HG03095 (cell line): ENCODE results near the gene DDAH2.
"Not testable (repeated sequence)": the region's sequence is repeated elsewhere in the genome, so short reads cannot be mapped to it uniquely, and the experiment has no call there.

Experiments used
- ATAC-seq: cut with Tn5 transposase; IDR thresholded peaks from one replicate; pipeline ENCODE4 v1.9.1; 2021; ENCODE audit warnings: moderate library complexity; ENCODE audit not compliant: unreplicated experiment

Gene DDAH2

DNA sequence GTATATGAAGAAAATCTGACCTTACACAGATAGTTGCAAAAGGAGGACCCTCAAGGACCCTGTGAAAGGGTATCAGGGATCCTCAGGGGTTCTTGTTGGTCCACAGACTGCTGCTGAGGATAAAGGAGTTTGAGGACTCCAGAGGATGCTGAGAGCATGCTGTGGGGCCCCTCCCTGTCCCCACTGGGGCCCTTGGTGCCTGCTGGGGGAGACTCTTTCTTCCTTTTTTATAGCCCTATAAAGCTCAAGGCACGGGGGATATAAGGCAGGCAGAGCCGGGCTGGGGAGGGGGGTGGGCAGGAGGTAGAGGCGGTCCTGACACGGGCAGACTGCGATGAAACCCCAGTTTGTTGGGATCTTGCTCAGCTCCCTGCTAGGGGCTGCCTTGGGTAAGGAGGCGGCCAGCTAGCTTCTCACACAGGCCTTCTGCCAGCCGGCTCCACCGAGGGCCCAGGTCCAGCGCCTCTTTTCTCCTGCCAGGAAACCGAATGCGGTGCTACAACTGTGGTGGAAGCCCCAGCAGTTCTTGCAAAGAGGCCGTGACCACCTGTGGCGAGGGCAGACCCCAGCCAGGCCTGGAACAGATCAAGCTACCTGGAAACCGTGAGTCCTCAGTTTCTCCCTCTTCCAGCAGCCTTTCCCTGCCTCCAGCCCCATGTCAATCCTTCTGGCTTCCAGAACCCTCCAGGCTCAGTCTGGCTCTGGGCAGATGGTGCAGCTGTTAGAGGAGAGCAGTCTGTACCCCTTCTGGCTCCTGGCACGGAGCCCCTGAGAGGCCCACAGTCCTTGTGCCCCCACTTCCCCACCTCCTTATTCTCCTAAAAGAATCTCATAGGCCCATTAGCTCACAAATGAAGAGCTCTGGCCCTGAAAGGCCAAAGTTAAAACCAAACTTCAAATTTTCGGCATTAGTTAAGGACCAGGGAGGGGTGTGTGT, 13.8 kb downstream of the DDAH2 start, which contains the start of gene LY6G6D:
Gene LY6G6D (plus strand): TSS at position 327 of the 937 bp plus-strand sequence. CDS start 8 bp downstream, at position 335.
- no peak for ATAC-seq

DNA sequence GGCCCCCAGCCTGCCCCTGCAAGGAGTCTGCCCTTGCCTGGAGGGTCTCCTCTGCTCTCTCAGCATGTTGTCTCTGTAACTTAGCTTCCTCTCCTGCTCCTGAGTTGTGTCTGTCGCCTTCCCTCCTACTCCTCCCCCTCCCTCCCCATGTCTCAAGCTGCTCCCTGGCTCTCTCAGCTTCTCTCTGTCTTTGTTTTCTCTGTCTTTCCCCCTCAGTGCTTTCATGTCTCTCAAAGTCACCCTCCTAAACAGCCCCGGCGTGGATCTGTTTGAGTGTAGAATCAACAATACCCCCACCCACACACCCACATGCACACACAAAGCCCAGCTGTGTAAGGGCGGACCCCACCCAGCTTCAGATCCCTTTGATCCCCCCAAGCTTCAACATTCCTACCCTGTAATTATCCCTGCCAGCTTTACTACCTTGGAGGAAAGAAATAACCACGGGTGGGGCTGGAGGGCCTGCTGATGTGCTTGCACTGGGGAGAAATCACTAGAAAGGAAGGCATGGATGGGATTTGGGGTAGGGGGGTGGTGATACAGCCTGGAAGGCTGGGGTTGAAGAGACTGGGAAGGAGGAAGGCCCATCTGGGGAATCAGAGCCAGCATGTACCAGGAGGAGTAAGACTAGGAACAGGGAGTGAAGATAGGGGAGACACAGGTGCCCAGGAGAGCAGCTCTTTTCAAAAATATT, 15.0 kb downstream of the DDAH2 start:
- no peak for ATAC-seq

DNA sequence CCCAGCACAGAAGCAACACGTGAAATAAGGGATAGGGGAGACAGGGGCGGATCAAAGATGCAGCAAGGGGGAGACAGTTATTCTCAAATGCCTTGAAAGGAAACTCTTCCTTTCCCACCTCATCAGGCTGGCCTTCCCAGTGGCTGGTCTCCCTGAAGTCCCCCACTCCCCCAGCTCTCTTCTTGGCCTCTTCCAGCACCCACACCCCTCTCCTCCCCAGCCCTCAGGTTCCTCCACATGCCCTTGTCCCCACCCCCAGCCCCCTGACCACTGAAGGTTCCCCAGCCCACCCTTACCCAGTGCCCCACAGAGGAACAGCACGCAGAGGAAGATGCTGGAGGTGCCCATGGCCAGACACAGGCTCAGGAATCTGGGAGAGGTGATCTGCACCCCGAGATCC, 15.6 kb downstream of the DDAH2 start:
- no peak for ATAC-seq

DNA sequence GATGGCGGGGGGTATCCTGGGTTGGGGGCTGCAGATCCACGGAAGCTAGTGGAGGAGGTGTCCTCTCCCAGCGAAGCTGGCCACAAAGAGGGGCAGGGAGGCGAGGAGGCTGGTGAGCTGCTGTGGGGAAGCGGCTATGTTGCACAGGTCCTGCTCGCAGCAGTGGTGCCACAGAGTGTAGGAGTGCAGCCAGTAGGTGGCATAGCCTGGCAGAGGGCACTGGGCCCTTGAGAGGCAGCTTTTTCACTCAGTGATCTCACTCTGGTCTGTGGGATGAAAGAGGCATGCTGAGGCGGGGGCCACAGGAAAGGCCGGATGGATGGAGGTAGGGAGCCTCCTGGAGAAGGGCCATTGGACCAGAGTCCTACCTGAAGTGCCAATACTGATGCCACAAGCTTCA, 16.8 kb downstream of the DDAH2 start:
- no peak for ATAC-seq

DNA sequence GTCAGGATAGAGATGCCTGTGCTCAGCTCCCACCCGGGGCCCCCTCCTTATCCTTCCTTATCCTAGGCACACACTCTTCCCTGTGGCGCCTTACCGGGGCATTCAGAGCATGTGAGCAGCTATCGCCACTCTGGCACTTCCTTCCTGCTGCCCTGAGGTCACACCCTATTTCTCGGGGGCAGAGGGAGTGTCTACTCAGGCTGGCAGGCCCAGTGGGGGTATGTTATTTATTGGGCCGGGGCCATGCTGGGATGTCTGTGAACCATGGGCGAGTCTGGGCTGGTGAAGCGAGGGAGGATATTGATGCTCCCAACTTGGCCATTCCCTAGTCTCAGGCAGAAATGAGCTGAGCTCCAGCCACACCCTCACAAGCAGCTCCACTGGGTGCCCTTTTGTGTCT, 17.9 kb downstream of the DDAH2 start:
- ATAC-seq: no peak

DNA sequence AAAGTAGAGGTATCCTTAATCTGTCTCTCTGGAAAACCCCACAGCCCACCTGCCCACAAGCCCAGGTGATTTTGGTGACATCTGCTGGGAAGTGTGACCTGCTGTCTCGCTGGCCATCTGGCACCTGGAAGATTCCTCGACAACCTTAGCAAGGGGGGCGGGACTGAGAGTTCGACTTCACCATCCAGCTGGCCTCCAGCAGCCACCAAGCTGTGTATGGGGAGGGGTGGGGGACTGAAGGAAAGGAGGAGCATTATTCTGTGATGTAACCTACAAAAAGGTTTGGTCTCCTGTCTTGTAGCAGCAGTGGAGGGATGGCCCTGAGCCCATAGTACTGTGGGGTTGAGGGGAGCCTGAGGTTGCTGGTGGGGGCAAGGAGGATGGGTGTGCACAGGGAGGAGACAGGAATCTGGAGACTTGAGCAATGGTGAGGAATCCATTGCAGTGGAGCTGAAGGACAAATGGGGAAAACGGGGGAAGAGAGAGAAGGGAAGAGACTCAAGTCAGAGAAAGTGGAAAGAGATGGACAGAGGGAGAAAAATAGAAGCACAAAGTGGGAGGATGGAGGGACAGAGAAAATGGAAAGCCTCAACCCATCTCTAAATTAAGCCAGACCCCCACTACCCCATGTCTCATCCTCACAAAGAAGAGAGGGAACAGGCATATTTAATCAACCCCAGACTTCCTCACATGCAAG, 18.4 kb downstream of the DDAH2 start:
- ATAC-seq: no peak

DNA sequence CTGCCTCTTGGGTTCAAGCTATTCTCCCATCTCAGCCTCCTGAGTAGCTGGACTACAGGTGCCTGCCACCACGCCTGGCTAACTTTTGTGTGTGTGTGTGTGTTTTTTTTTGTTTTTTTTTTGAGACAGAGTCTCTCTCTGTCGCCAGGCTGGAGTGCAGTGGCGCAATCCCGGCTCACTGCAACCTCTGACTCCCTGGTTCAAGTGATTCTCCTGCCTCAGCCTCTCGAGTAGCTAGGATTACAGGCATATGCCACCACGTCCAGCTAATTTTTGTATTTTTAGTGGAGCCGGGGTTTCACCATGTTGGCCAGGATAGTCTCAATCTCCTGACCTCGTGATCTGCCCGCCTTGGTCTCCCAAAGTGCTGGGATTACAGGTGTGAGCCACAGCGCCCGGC, 19.9 kb downstream of the DDAH2 start:
- ATAC-seq: not testable (repeated sequence)

DNA sequence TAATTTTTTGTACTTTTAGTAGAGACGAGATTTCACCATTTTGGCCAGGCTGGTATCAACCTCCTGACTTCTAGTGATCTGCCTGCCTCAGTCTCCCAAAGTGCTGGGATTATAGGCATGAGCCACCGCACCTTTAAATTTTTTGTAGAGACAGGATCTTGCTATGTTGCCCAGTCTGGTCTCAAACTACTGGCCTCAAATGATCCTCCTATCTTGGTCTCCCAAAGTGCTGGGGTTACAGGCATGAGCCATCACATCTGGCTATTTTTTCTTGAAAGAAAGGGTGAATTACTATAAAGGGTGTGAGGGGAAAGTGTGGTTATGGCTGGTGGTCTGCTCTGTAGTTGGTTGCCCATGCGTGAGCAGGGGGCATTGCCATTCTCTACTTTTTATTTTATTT, 20.9 kb downstream of the DDAH2 start:
- ATAC-seq: no peak

DNA sequence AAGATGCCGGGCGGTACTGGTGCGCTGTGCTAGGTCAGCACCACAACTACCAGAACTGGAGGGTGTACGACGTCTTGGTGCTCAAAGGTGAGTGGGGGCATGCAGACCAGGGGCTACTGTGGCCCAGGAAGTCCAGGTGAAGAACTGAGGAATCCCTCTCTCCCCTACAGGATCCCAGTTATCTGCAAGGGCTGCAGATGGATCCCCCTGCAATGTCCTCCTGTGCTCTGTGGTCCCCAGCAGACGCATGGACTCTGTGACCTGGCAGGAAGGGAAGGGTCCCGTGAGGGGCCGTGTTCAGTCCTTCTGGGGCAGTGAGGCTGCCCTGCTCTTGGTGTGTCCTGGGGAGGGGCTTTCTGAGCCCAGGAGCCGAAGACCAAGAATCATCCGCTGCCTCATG, 21.4 kb downstream of the DDAH2 start:
- ATAC-seq: no peak

DNA sequence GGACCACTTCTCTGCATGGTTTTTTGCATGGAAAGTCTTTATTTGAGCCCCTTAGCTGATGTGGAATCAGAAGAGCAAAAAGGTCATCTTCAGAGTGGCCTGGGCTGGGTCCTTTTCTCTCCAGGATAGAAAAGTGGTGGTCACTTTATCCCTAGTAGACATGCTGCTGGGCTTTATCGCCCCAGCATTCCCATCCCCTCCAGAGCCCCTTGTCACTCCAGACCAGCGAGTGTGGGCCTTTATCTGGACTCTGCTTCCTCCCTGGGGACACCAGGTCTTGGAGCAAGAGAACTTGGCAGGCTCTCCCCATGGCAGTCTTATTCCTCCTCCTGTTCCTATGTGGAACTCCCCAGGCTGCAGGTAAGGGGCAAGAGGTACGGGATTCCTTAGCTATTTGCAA, 22.5 kb downstream of the DDAH2 start, which contains the start of gene LY6G6F:
Gene LY6G6F (plus strand): TSS at position 268 of the 400 bp plus-strand sequence. CDS start 41 bp downstream, at position 309.
- ATAC-seq: no peak

DNA sequence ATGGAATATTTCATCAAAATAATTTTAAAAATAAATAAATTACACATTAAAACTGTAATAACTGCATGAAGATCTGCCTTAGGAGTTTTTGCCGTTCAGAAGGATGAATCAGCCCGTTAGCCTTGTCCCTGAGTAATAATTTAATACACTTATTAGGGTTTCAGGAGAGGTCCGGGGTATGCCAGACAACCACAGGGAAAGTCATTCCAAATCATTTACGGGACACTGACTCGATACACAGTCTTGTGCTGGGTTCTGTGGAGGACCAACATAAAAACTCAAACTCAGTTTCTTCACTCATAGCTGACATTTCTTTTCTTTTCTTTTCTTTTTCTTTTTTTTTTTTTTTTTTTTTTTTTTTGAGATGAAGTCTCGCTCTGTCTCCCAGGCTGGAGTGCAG, 23.2 kb downstream of the DDAH2 start:
- ATAC-seq: no peak

DNA sequence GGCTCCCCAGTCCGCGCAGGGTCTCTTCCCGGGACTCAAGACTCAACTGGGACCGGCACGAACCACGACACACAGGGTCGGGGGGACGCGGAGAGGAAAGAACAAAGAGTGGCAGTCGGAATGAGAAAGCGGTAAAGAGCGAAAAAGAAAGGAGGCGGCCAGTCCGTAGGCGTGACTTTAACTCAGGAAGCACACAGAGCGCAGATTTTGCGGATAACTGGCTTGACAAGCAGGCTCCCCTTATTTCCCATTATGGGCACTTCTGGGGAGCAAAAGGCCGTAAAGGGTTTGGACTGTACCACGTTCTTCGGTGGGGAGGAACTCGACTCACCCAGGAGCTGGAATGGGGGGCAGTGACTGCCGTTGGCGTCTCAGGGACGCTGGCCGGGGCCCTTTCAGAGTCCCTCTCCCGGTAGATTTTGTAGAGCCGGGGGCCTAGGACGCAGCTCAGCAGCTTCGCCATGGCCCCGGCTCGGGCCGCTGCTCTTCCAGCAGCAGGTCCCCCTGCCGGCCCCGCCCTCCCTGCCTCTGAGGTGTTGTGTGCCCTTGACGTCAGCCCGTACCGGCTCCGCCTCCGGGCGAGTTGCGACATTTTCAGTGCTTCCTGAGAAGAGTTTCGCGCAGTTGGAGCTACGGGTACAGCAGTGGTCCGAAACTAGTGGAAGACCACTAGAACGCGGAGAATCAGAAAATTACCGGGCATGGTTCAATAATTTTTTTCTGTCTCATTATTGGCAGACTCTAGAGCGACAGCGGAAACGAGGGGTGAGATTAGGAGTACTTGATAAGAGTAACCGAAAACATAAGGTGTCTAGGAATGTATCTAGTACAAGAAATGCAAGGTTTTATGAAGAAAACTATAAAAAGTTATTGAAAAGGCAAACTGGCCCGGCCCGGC, 26.0 kb downstream of the DDAH2 start, which contains the start of gene ABHD16A:
Gene ABHD16A (minus strand): TSS at position 506 of the 898 bp plus-strand sequence. CDS start 43 bp downstream, at position 463.
- peak; percentile 74 for ATAC-seq

DNA sequence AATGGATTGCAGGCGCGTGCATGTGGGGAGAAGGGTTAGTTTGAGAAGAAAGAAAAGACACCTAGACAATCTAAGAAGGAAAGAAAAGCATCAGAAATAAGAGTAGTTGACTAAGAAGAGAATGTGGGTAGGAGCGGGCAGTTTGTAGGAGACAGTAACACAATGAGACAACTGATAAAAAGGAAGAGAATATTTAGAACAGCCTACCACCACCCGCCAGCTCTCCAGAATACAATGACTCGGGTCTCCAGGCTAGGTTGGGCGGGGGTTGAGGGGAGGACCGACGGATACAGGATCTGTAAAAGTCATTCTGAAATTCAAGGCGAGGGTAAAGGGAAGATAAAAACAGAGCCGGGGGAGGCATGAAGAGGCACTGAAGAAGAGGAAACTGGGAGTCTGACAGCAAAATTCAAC, 26.7 kb downstream of the DDAH2 start:
- ATAC-seq: no peak

DNA sequence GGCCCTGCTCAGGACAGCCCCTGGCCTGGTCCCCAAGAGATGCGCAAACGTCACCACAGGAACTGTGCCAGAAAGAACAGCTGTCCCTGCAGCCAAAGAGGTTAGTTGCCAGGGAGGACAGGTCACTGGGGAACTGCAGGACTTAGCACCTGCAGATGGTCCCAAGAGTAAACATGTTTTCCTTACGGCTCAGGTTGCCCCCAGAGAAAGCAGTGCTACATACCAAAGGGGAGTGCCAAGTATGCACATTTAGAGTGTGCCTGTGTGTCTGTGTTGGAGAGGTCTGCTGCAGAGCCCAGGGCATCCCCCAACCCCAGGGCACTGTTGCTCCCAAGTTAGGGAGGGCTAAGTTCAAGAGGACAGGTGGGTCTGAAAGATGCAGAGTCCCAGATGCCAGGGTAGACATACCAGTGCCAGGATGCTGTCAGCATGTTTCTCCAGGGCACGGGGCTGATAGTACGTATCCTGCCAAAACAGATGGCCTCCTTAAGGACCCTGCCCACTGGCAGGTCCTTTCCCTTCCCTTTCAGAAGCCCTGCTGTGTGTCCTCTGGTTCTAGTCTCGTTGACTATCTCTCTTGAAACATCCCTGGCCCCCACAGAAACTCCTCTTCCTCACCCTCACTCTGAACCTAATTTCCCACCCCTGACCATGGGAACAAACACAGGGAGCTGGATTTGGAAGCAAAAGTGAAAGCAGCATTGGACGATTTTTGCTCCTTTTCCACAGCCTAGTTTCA, 27.3 kb downstream of the DDAH2 start:
- ATAC-seq: no peak

DNA sequence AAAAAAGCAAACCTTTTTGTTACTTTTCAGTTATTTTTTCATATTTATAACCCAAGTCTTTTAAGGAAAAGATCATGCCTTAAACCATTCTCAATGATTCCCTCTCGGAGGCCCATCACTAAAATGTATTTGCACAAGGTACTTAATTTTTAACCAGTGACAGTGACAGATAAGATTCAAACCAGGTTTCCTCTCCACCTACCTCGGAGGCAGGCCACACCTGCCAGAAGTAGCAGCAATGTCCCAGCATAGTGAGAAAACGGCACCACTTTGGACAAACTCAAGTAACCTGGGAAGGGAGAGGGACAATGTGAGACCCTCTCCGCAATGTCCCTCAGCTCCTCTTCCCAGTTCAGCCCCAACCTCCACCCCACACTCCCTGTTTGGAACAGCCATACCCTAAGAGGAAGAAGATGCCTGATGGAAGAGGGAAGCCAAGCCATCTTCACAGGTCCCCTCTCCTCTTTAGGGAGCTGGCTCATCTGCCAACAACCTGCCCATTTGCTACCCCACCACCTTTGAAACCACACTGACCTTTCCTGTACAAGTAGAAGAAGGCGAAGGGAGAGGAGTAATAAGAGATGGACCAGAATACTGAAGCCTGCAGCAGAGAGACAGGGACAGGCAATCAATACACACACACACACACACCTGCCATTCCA, 28.2 kb downstream of the DDAH2 start:
- no peak for ATAC-seq

DNA sequence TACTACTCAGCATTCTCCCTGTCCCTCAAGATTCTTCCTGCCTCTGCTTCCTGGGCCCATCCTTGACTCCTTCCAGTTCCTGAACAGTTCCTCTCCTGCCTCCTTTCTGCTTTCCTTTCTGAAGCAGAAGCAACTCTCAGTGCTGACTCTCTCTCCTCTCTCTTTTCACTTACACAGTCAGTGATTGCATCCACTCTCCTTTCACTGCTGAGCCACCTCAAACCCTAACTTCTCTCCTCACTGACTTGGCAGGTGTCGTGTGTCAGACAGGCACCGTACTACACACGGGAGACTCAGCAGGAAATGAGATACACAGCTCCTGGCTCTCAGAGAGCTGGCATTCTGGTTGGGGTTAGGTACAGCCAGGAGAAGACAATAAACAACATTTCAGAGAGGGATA, 31.5 kb downstream of the DDAH2 start:
- ATAC-seq: no peak

DNA sequence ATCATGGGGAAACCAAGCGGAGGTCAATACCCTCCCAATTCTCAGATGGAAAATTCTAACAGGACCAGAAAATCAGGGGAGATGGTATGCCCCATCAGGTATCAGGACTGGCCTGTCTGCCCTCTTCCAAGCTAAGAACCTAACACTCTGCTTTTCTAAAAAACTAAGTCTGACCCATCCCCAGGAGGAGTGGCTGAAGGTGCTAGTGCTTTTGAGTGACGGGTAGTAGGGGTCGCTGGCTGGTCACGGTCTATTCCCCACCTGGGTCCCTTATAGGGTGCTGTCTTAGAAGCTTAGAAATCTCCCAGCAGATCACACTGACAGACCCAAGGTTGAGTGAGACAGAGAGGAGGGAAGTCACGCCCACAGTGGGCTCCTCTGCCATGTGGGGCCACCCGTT, 35.6 kb downstream of the DDAH2 start:
- ATAC-seq: no peak

DNA sequence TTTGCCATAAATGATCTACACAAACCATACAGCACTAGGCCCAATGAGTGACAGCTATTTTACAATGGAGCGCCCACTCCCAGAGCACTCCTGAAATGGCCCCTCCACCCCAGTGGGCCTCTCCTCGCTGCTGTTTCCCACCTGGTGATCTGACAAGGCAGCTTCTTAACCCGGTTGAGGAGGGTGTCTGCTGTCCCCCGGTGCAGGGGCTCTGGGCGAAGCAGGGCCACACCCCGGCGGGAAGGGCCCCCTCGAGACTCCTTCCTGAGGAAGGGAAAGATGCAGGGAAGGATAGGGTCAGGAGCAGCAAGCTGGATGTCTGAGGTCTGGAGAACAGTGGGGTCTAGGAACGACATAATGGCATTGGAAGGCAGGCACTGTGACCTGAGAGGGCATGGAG, 36.2 kb downstream of the DDAH2 start:
- no peak for ATAC-seq

DNA sequence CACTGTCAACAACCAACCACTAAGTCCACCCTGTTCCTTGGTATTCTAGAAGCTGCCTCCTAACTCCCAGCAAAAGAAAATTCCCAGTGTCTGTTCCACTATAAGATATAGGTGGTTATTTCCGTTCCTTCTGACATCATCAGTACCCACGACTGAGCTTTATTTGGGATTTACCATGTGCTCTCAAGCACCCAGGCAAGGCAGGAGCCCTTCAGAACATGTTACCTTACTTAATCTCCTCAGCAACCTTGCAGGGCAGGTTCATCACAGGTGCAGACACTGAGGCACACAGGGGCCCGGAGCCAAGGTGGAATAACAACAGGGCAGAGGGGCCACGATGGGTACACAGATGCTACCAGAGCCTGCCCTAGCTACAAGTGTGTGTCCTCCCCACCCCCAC, 36.7 kb downstream of the DDAH2 start:
- no peak for ATAC-seq
